Stimulated activated CD4-positive, alpha-beta T cell treated with anti-CD3 and anti-CD28 coated beads, Interleukin-15, amount 100 ng/mL, for 24 hours (primary cell): ENCODE data around the gene RNASE9.
"Not testable (repeated sequence)": the region's sequence is repeated elsewhere in the genome, so short reads cannot be mapped to it uniquely, and the experiment has no call there.

ENCODE experiments used
- DNase-seq: peaks from one replicate; pipeline ENCODE4 v3.0.0-alpha.2; 2020

Gene RNASE9

GRCh38 chr14:20560961-20561360 is at the start of gene RNASE9:
Gene RNASE9 (minus strand): TSS chr14:20561047.
- no peak for DNase-seq

- DNase-seq = peak; percentile 90
Observed at GRCh38 chr14:20610002-20610765, 49.3 kb upstream of the RNASE9 start.

GRCh38 chr14:20609215-20610001 is 48.6 kb upstream of the RNASE9 start:
- peak; percentile 63 for DNase-seq

GRCh38 chr14:20608383-20609110 is 47.7 kb upstream of the RNASE9 start:
- DNase-seq = no peak

- DNase-seq = no peak
Observed at GRCh38 chr14:20607617-20608016, 46.8 kb upstream of the RNASE9 start.

- no peak for DNase-seq
Observed at GRCh38 chr14:20606902-20607242, 46.0 kb upstream of the RNASE9 start.

- DNase-seq = no peak
Observed at GRCh38 chr14:20606190-20606901, 45.5 kb upstream of the RNASE9 start.

GRCh38 chr14:20603813-20604690 is 43.2 kb upstream of the RNASE9 start:
- no peak for DNase-seq

GRCh38 chr14:20602583-20602982 is 41.7 kb upstream of the RNASE9 start:
- no peak for DNase-seq

GRCh38 chr14:20601522-20601921 is 40.7 kb upstream of the RNASE9 start:
- no peak for DNase-seq

GRCh38 chr14:20597108-20597507 is 36.3 kb upstream of the RNASE9 start:
- DNase-seq = no peak

GRCh38 chr14:20595726-20596125 is 34.9 kb upstream of the RNASE9 start:
- DNase-seq = not testable (repeated sequence)

- DNase-seq = no peak
Observed at GRCh38 chr14:20592574-20592973, 31.7 kb upstream of the RNASE9 start.

- DNase-seq = no peak
Observed at GRCh38 chr14:20591235-20591634, 30.4 kb upstream of the RNASE9 start, which contains the start of gene RNASE12. Gene RNASE12 (minus strand): TSS chr14:20591376. CDS start chr14:20590723, 653 bp downstream.

- no peak for DNase-seq
Observed at GRCh38 chr14:20587489-20588154, 26.8 kb upstream of the RNASE9 start, which contains the start of gene RNASE11. Gene RNASE11 (minus strand): TSS chr14:20588001.

GRCh38 chr14:20583908-20584307 is 23.1 kb upstream of the RNASE9 start:
- DNase-seq = no peak

- DNase-seq = no peak
Observed at GRCh38 chr14:20583142-20583541, 22.3 kb upstream of the RNASE9 start.

GRCh38 chr14:20580242-20580641 is 19.4 kb upstream of the RNASE9 start:
- DNase-seq = no peak

GRCh38 chr14:20578784-20579502 is 18.1 kb upstream of the RNASE9 start:
- DNase-seq = no peak

- no peak for DNase-seq
Observed at GRCh38 chr14:20578325-20578724, 17.5 kb upstream of the RNASE9 start.
